HG02938 (cell line): ENCODE data around the gene STPG4.

Experiments
- ATAC-seq: cut with Tn5 transposase; IDR thresholded peaks from one replicate; pipeline ENCODE4 v1.9.1; 2021; ENCODE audit warnings: mild to moderate bottlenecking, moderate library complexity; ENCODE audit not compliant: unreplicated experiment

STPG4 gene

GRCh38 chr2:47058003-47058931, 96.8 kb downstream of the STPG4 start:
- ATAC-seq: no peak

GRCh38 chr2:47057687-47058002, 97.5 kb downstream of the STPG4 start:
- ATAC-seq: no peak

GRCh38 chr2:47056868-47057686, 98.0 kb downstream of the STPG4 start:
- no peak for ATAC-seq

DNA sequence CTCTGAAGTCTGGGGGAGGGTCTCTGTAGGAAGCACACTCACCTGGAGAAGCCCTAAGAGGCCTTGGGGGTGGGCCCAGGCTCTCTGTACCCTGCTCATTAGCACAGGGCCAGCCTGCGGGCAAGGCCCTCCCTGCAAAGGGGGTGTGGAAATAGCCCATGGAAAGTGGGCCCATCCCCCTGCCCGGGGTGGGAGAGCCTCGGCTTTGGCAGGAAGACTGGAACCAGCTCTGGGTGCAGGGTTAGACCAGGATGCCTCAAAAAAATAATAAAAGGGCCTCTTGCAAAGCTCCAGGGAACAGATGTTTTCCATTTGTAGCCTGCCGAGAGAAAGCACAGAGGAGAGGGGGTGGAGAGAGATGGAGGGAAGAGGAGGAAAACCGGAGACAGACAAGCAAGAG, 98.7 kb downstream of the STPG4 start:
- no peak for ATAC-seq

- no peak for ATAC-seq
Measured at GRCh38 chr2:47054868-47055267, 100.2 kb downstream of the STPG4 start.

- ATAC-seq: no peak
Measured at GRCh38 chr2:47054036-47054555, 101.0 kb downstream of the STPG4 start.

GRCh38 chr2:47052847-47053246, 102.3 kb downstream of the STPG4 start:
- no peak for ATAC-seq

DNA sequence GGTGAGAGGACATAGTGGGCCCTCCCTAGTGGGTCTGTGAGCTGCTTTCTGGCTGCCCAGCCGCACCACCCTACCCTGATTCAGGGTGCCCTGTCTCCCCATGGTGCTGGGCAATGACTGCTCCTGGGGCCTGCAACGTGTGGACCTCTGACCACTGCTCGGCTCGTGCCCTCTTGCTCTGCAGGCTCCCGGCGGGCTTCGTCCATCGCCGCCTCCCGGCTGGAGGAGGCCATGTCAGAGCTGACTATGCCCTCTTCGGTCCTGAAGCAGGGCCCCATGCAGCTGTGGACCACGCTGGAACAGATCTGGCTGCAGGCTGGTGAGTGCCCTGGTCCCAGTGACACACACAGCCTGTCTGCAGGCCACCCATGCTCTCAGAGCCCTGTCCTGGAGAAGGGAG, 103.5 kb downstream of the STPG4 start:
- no peak for ATAC-seq

- no peak for ATAC-seq
Measured at GRCh38 chr2:47050762-47051161, 104.3 kb downstream of the STPG4 start.

DNA sequence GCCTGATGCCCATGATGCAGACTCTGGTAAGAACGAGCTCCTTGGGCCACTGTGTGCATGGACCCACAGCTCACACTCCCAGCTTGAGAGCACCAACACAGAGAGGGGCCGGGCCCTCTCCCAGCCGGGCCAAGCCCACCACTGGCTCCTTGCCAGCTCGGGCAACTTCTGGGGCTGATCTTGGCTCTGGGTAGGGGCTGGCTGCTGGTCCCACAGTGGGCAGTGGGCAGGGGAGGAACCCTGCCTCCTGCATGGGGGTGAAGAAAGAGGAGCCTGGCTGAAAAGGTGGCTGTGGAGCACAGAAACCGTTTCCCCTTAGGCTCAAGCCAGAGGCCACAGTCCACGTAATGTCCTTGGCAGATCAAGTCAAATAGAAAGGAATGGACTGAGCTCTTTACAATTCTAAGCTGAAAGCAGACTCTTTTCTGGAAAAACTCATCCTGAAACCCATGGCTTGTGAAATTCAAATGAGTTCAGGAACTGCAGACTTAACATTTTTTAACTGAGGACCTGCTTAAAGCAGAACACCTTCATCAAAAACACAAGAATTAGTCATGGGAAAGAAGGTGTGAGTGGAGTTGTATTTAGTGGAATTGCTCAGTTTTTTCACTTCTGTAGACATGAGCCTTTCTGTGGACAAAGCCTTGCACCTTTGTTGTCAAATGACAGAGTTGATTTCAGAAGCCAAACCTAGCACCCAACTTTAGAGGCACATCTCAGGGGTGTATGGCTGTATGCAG, 104.9 kb downstream of the STPG4 start:
- ATAC-seq: no peak

- no peak for ATAC-seq
Measured at GRCh38 chr2:47049502-47049901, 105.6 kb downstream of the STPG4 start.

GRCh38 chr2:47048801-47049480, 106.2 kb downstream of the STPG4 start:
- ATAC-seq: no peak

- ATAC-seq: no peak
Measured at GRCh38 chr2:47046271-47046670, 108.8 kb downstream of the STPG4 start.

- no peak for ATAC-seq
Measured at GRCh38 chr2:47043891-47044239, 111.2 kb downstream of the STPG4 start.

DNA sequence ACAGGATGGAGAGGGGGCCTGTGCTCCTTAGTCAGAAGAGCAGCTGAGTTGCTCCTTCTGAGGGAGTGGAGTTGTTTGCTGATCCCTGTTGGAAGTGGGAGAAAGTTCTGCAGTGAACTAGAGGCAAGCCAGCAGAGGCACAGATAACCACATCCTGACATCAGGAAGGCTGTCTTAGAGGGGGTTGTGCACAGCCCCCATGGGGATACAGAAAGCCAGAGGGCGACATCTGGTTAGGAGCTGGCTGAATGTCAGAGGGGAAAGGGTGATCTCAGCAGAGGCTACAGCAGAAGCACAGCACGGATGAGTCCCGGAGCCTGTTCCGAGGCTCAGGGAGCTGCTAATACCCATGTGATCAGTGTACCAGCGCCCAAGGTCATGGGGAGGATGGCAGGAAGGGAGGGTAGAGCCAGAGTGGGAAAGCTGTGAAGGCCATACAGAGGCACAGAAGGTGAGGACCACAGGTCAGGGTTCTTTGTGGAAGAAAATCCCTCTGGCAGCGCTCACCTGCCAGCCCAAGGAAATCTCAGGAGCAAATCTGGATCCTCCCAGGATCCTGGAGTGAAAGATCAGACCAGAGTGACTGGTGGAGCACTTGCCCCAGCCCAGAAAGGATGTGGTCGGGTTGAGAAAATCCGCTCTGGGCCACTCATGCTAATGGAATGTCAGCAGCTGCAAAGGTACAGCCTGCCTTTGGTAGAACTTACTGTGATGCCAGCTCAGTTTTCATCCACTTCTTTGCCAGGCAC, 111.8 kb downstream of the STPG4 start:
- no peak for ATAC-seq

DNA sequence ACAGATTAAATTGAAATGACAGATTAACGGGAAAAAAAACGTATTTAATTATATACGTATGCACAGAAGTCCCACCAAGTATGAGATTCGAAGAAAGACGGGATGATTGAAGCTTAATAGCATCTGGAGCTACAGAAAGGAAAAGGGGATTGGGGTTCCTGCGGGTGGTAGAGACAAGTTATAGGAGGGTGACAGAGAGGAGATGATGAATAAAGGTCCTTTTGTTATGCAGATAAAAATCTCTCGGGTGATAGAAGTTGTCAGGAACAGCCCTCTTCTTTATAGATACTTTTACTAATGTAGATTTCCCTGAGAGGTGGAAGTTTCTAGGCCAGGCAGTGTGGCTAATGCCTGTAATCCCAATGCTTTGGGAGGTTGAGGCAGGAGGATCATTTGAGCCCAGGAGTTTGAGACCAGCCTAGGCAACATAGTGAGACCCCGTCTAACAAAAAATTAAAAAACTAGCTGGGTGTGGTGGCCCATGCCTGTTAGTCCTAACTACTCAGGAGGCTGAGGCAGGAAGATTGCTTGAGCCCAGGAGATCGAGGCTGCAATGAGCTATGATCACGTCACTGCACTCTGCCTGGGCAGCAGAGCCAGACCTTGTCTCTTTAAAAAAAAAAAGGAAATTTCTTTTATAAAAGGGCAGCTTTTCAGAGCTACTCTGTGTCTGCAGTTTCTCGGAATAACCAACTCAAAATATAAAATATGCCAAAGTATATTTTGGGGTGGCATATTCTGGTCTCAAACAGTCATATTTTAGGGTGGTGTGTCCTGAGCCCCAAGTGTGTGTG, 113.0 kb downstream of the STPG4 start:
- ATAC-seq: no peak

- ATAC-seq: no peak
Measured at GRCh38 chr2:47041063-47041462, 114.0 kb downstream of the STPG4 start.

GRCh38 chr2:47040651-47041050, 114.5 kb downstream of the STPG4 start:
- ATAC-seq: no peak

DNA sequence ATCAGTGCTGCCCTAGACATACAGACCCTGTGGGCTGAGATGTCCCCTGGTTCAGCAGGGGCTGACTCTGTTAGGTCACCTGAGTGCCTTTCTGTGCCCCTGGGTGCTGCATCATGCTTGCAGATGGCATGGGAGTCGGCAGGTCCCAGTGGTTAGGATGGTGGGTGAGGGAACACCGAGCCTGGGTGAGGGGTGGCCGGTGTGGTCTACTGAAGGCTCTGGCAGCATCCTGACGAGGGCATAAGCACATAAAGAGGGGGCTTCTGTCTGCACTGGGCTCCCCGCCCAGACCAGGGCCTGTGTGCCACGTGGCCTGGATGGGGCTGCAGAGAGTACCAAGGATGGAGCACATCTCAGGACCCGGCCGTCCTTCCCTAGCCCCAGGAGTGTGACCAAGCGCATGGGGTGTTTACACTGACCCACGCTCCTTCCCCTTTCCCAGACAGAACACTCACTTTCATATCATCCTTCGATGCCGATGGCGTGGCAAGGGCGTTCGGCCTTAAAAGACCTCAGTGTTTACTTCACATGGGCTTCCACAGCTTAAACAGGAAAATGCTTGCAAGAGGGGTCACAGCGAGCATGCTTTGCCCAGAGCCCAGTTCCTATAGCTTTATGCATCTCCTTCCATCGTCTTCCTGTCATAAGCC, 115.1 kb downstream of the STPG4 start:
- no peak for ATAC-seq
